Smooth muscle cell (in vitro differentiated cells): Measurements from ENCODE around the gene AHCYL2. TPM values are rescaled to one million over a fixed set of nuclear protein-coding genes. Genes with fewer than 3 reads are reported as not detected.

ENCODE experiments used
- DNase-seq: peaks from one replicate; lab custom pipeline; 2025; ENCODE audit not compliant: unreplicated experiment; lab: John Stamatoyannopoulos, UW
- H2AFZ ChIP-seq: fragments of 200-600 bp; sonication (generic); 2 replicates; pipeline ENCODE4 v1.6.0; 2016; ENCODE audit warnings: antibody characterized with exemption, low read depth, mild to moderate bottlenecking
- H3F3A ChIP-seq: fragments of 200-600 bp; sonication (generic); 2 replicates; pipeline ENCODE4 v1.6.0; 2017; ENCODE audit warnings: antibody characterized with exemption, low read depth
- H3K27ac ChIP-seq: fragments of 200-600 bp; sonication (generic); 2 replicates; pipeline ENCODE4 v1.5.1; 2016; ENCODE audit warnings: low read depth, mild to moderate bottlenecking
- H3K27me3 ChIP-seq: fragments of 200-600 bp; sonication (generic); 2 replicates; pipeline ENCODE4 v1.6.1; 2016; ENCODE audit warnings: low read depth, mild to moderate bottlenecking
- H3K36me3 ChIP-seq: fragments of 200-600 bp; sonication (generic); 2 replicates; pipeline ENCODE4 v1.5.1; 2016; ENCODE audit warnings: low read depth
- H3K4me1 ChIP-seq: fragments of 200-600 bp; sonication (generic); 2 replicates; pipeline ENCODE4 v1.5.1; 2016; ENCODE audit warnings: low read depth
- H3K4me2 ChIP-seq: fragments of 200-600 bp; sonication (generic); 2 replicates; pipeline ENCODE4 v1.6.0; 2016; ENCODE audit warnings: mild to moderate bottlenecking
- H3K4me3 ChIP-seq: fragments of 200-600 bp; sonication (generic); 2 replicates; pipeline ENCODE4 v1.5.1; 2016; ENCODE audit warnings: mild to moderate bottlenecking
- H3K79me2 ChIP-seq: fragments of 200-600 bp; sonication (generic); 2 replicates; pipeline ENCODE4 v1.6.0; 2016; ENCODE audit warnings: low read depth, mild to moderate bottlenecking
- H3K9ac ChIP-seq: fragments of 200-600 bp; sonication (generic); 2 replicates; pipeline ENCODE4 v1.6.0; 2016; ENCODE audit warnings: low read depth
- H3K9me3 ChIP-seq: fragments of 200-600 bp; sonication (generic); replicated peaks from 2 replicates; pipeline ENCODE4 v1.5.1; 2016; ENCODE audit warnings: low read depth
- H4K20me1 ChIP-seq: fragments of 200-600 bp; sonication (generic); 2 replicates; pipeline ENCODE4 v1.6.0; 2016; ENCODE audit warnings: low read depth
- WGBS: methylation state at CpG from one replicate; pipeline ENCODE4 v1.1.7; 2016; ENCODE audit warnings: low lambda C conversion rate; 5-methylcytosine and 5-hydroxymethylcytosine counted together
- polyA plus RNA-seq: library from polyadenylated mRNA; unstranded; fragments of >200 nt; fragmentation: Nextera tagmentation; extraction: Ambion mirVana; gene quantifications from 2 replicates; pipeline ENCODE4 v1.2.1, GENCODE V29; 2016
- total RNA-seq: library from RNA; depleted of rRNA; stranded (reverse); fragments of >200 nt; gene quantifications from 2 replicates; pipeline ENCODE4 v1.2.3, GENCODE V29; 2014
- TF ChIP-seq, protein P1 (sequence below): fragments of 200-600 bp; sonication (generic); IDR thresholded peaks from 2 replicates; pipeline ENCODE4 v1.5.1; 2017; ENCODE audit warnings: borderline replicate concordance, mild to moderate bottlenecking, antibody characterized with exemption; ENCODE audit not compliant: insufficient read depth, poor library complexity, severe bottlenecking

Gene AHCYL2
- total and polyA plus RNA-seq, 2 experiments from 2014 or later, result 6.3 to 7.3 TPM

DNA sequence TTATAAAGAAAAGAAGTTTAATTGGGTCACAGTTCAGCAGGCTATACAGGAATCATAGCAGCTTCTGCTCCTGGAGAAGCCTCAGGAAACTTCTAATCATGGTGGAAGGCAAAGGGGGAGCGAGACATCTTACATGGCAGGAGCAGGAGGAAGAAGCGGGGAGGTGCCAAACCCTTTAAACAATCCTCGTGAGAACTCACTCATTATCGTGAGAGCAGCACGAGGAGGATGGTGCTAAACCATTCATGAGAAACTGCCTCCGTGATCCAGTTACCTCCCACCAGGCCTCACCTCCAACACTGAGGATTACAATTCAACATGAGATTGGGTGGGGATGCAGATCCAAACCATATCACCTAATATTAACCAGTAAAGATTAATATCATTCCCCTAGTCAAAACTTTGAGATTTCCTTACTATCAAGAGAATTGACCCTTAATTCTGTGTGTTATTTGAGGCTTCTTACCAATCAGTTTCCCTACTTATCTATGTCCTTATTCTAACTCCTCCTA, 38.0 kb upstream of the AHCYL2 start:
- Histone ChIP-seq H3K4me1 (peaks cover 21% of the 10 kb centered on the region), H3F3A (peaks cover 6% of the 10 kb centered on the region), H3K36me3 (no peaks in the 10 kb centered on the region), H2AFZ (no peak overlapping the region), H3K79me2 (peaks cover 29% of the 10 kb centered on the region), H4K20me1 (peaks cover 26% of the 10 kb centered on the region), H3K9me3 (no peaks in the 10 kb centered on the region), H3K4me2 (no peak overlapping the region), H3K27ac (no peak overlapping the region), H3K27me3 (no peaks in the 10 kb centered on the region), H3K9ac (no peak overlapping the region), H3K4me3 (no peak overlapping the region)
- no peak for DNase-seq
- WGBS, result 85% methylated on average over 6 of the region's 6 CpGs
- TF ChIP-seq, protein P1, sequence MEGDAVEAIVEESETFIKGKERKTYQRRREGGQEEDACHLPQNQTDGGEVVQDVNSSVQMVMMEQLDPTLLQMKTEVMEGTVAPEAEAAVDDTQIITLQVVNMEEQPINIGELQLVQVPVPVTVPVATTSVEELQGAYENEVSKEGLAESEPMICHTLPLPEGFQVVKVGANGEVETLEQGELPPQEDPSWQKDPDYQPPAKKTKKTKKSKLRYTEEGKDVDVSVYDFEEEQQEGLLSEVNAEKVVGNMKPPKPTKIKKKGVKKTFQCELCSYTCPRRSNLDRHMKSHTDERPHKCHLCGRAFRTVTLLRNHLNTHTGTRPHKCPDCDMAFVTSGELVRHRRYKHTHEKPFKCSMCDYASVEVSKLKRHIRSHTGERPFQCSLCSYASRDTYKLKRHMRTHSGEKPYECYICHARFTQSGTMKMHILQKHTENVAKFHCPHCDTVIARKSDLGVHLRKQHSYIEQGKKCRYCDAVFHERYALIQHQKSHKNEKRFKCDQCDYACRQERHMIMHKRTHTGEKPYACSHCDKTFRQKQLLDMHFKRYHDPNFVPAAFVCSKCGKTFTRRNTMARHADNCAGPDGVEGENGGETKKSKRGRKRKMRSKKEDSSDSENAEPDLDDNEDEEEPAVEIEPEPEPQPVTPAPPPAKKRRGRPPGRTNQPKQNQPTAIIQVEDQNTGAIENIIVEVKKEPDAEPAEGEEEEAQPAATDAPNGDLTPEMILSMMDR, result no peak

DNA sequence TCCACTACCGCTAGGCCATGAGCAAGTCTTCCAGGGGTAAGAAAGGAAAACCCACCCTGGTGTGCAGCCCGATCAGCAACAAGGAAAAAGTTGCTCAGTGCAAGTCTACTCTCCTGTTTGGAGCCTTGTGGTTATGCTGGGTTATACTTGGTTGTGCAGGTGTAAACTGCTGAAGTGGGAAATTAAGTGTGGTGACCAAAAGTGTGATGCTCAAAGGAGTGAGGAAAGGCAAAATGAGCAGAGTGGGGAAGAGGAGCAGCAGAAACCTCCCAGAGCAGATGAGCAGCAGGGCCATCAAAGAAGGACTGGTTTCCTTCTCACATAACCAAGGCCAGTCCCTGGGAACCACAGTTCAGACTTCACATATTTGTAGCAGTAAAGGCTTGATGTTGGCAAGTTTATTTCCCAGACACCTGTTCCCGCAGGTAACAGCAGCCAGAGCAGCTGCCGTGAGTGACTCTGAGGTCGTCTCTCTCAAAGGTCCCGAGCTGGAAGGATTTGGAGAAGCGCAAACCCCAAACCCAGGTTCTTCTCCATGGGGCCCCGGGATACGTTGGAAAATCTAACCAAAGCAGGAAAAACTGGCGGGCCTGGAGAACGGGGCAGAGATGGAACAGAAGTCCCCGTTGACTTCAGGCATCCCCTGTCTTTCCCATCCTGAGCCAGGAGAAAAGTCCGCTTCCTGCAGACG, 37.0 kb upstream of the AHCYL2 start:
- peaks cover 36% of the 10 kb centered on the region for H4K20me1 ChIP-seq
- peak overlapping the region; percentile 93 for H3K4me2 ChIP-seq
- no peak overlapping the region for H3K27ac ChIP-seq
- H3K4me1 ChIP-seq, result peaks cover 21% of the 10 kb centered on the region
- H3K79me2 ChIP-seq, result peaks cover 39% of the 10 kb centered on the region
- no peaks in the 10 kb centered on the region for H3K27me3 ChIP-seq
- TF ChIP-seq, protein P1, result no peak
- H2AFZ ChIP-seq, result peak overlapping the region; percentile 98
- no peaks in the 10 kb centered on the region for H3K36me3 ChIP-seq
- no peaks in the 10 kb centered on the region for H3K9me3 ChIP-seq
- 19% methylated on average over 14 of the region's 14 CpGs for WGBS
- H3K4me3 ChIP-seq, result peak overlapping the region; percentile 98
- no peak overlapping the region for H3K9ac ChIP-seq
- H3F3A ChIP-seq, result peaks cover 6% of the 10 kb centered on the region
- no peak for DNase-seq

DNA sequence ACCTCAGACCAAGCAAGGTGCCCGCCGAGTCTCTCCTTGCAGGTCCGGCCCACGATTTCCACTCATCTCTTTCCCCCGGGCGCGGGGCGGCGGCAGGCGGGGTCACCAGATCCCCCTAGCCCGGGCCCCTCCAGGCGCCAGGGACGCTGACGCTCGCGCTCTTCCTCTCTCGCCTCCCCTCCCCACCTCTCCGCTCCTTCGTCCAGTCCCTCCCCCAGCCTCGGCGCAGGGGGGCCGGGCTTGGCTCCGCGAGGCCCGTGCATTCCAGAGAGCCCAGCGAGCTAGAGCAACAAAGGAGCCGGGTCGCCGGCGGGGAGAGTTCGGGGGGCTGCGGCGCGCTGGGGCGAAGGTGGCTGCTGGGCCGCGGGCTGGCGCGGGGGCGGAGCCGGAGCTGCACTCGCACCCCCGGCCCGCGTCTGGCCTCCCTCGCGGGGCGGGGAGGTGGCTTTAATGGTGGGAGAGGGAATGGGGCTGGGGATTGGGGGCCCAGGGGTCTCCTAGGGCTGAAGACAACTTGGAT, 36.4 kb upstream of the AHCYL2 start, which contains the start of gene SMO:
SMO (plus strand) TSS at position 262 of the 520 bp plus-strand sequence. CDS start 519 bp downstream, outside the sequence.
- TF ChIP-seq, protein P1, result no peak
- Histone ChIP-seq H3F3A (peaks cover 6% of the 10 kb centered on the region), H3K9ac (peak within 1 kb of the TSS; percentile 83), H4K20me1 (peaks cover 42% of the 10 kb centered on the region), H3K36me3 (no peaks in the 10 kb centered on the region), H3K27ac (no peak within 1 kb of the TSS), H3K27me3 (no peaks in the 10 kb centered on the region), H3K79me2 (peaks cover 45% of the 10 kb centered on the region), H3K9me3 (no peaks in the 10 kb centered on the region), H3K4me2 (peak within 1 kb of the TSS; percentile 93), H3K4me1 (peaks cover 21% of the 10 kb centered on the region), H2AFZ (peak within 1 kb of the TSS; percentile 98), H3K4me3 (peak within 1 kb of the TSS; percentile 98)
- peak; percentile 28 for DNase-seq
- WGBS, result 2% methylated on average over 18 of the region's 48 CpGs
